Measurements from ENCODE around the gene MSL1. TPM values are rescaled to one million over a fixed set of nuclear protein-coding genes. Genes with fewer than 3 reads are reported as not detected.
A peak's percentile ranks its signal among the peaks of the same experiment; 100 is the strongest.

MSL1 gene
- total and polyA plus RNA-seq, 2 of the 4 experiments (the other 2 are of a cell fraction): 28.3 to 48.4 TPM

DNA sequence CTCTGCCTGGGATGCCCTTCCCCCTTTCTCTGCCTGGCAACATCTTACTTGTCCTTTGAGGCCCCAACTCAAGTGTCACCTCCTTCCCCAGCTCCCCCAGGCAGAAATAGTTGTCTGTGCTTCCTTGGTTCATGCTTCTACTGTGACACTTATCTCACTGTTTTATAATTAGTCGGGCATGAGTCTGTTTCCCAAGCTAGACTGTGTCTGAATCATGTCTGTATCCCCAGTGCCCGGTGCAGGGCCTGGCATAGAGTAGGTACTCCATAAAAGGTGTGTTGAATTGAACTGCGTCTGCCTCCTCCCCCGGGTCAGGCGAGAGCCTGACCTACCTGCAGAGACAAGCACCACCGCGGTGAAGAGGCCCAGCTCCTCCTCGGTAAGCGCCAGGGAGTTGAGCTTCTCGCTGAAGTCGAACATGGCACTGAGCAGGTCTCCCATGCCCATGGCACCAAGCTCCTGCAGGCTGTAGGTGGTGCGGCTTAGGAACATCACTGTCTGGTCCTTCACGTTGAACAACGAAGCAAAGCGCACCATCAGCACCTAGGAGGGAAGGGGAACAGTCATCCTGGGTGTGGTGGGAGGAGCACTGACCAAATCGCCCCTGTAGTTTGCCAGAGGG lies 28.1 kb upstream of the MSL1 start:
- Histone ChIP-seq H4K8ac (ENCODE audit: low read depth in 2 of 2, low read length in 2 of 2) (no peak overlapping the region), H3K18ac (ENCODE audit: low read depth, low read length) (no peak overlapping the region), H4K91ac (ENCODE audit: insufficient read depth, low read depth, low read length) (no peak overlapping the region), H3K27ac (ENCODE audit: insufficient read depth, low read length) (no peak overlapping the region), H2AK5ac (ENCODE audit: low read depth, low read length) (no peak overlapping the region), H2AK9ac (replicated peaks; ENCODE audit: low read depth, low read length, poor library complexity) (no peak overlapping the region), H3K9me3 (ENCODE audit: control insufficient read depth, insufficient read depth, low read length) (no peaks in the 10 kb centered on the region), H3K4me2 (ENCODE audit: low read depth, low read length) (no peak overlapping the region), H3K9me1 (ENCODE audit: insufficient read depth, low read length) (peaks cover 15% of the 10 kb centered on the region), H4K20me1 (ENCODE audit: insufficient read depth, low read length) (peaks cover 3% of the 10 kb centered on the region; the same call in 1 of the 2 replicates), H3K27me3 (ENCODE audit: control insufficient read depth, insufficient read depth, low read length) (no peaks in the 10 kb centered on the region), H3K36me3 (ENCODE audit: control insufficient read depth, insufficient read depth, low read length) (peaks cover 64% of the 10 kb centered on the region), H3K9ac (ENCODE audit: low read depth, low read length) (no peak overlapping the region), H3K14ac (replicated peaks; ENCODE audit: low read depth, low read length) (no peak overlapping the region), H2BK15ac (ENCODE audit: low read depth, low read length) (no peak overlapping the region), H3K4me3 (ENCODE audit: insufficient read depth, low read depth, low read length) (no peak overlapping the region), H3K79me1 (ENCODE audit: low read depth in 1 of 2, low read length in 2 of 2) (peaks cover 13 to 38% of the 10 kb centered on the region in 2 experiments; a peak in 3 of 4 replicates), H2AFZ (replicated peaks; ENCODE audit: low read length, poor library complexity) (no peak overlapping the region), H2BK5ac (ENCODE audit: low read depth, low read length, poor library complexity, severe bottlenecking) (no peak overlapping the region), H3K23ac (ENCODE audit: low read depth, low read length) (no peak overlapping the region), H3K4ac (ENCODE audit: low read depth, low read length) (no peak overlapping the region), H3K4me1 (ENCODE audit: control insufficient read depth, insufficient read depth, low read length) (peaks cover 15% of the 10 kb centered on the region), H2BK120ac (ENCODE audit: low read depth, low read length) (no peak overlapping the region), H2BK20ac (ENCODE audit: low read depth, low read length) (no peak overlapping the region), H3K56ac (ENCODE audit: extremely low read depth, insufficient read depth, low read length) (no peak overlapping the region), H4K5ac (ENCODE audit: low read depth, low read length) (no peak overlapping the region)
- TF ChIP-seq RFX5 (IDR thresholded peaks at IDR 0.05; ENCODE audit: low read depth, low read length) (peak; percentile 88), BHLHE40 (IDR thresholded peaks at IDR 0.05; ENCODE audit: low read depth, low read length) (no peak)
- dilution Hi-C loops (cut with HindIII; ENCODE audit: low sequenced_read_pairs, unreplicated experiment): no loop called here
- in situ Hi-C loops (cut with MboI; ENCODE audit: low sequenced_read_pairs): no loop called here
- intact Hi-C loops (cut with micrococcal nuclease): no loop called here
- no peak for DNase-seq
- no TSS peak for BruUV-seq (replicated peaks)
- ChIA-PET POLR2A (ENCODE audit: unreplicated experiment) (no interaction called here), CTCF (no interaction called here)
- 96% methylated on average over 9 of the region's 16 CpGs; no CpG with 5 or more reads in 1 of the 2 experiments for WGBS, 2 experiments (ENCODE audit: extremely low coverage in 2 of 2, insufficient read length in 1 of 2)
- no peak for ATAC-seq (ENCODE audit: low read depth)
